Retinal pigment epithelial cell (primary cell): ENCODE results near the gene ELMO1.

Experiments
- DNase-seq: peaks from one replicate; pipeline ENCODE4 v3.0.0-alpha.2; 2010; ENCODE audit warnings: low read depth
- H3K4me3 ChIP-seq: 2 replicates; pipeline ENCODE4 v1.5.1; 2011; ENCODE audit warnings: mild to moderate bottlenecking, low read length, control low read depth, moderate library complexity
- TF ChIP-seq, protein P1 (sequence below): conservative IDR thresholded peaks from 2 replicates; pipeline ENCODE4 v1.5.1; 2011; ENCODE audit warnings: low read depth, low read length, control low read depth, inconsistent platforms

Gene ELMO1

DNA sequence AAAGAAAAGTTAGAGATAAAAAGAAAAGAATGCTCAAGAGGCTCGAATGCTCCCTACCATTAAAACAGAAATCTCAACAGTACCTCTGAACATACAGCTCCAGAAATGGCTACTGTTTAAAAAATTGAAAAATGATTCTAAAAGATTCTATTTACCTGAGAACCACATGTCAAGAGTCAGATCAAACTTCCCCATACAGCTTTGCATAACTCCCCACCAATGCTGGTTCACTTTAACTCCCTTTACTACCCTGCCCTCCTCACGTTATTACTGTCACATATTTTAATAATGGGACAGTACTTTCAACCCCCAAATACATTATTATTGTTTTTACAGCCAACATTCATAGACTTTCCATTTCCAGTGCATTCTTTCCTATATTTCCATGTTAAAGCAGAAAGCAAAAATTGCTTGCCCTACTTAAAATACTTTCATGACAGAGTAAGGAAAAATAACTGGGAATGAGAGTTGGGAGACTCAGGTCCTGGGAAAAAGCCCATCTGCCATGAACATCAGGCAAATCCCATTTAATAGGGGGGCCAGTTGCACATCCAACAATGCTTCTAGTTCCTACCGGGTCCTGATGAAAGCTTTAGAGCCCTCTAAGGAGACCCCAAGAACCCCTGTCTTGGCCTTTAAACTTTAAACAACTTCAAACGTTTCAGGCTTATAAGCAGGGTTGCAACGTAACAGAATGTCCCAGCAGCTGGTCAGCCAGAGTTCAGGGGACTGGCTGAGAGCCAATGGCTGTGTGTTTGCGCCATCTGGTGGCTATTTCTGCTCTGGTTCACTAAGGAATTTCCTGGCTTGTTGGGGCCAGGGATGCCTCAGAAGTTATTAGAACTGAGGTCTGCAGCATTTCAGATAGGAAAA is 247.4 kb downstream of the ELMO1 start:
- DNase-seq, result peak; percentile 31
- TF ChIP-seq, protein P1, sequence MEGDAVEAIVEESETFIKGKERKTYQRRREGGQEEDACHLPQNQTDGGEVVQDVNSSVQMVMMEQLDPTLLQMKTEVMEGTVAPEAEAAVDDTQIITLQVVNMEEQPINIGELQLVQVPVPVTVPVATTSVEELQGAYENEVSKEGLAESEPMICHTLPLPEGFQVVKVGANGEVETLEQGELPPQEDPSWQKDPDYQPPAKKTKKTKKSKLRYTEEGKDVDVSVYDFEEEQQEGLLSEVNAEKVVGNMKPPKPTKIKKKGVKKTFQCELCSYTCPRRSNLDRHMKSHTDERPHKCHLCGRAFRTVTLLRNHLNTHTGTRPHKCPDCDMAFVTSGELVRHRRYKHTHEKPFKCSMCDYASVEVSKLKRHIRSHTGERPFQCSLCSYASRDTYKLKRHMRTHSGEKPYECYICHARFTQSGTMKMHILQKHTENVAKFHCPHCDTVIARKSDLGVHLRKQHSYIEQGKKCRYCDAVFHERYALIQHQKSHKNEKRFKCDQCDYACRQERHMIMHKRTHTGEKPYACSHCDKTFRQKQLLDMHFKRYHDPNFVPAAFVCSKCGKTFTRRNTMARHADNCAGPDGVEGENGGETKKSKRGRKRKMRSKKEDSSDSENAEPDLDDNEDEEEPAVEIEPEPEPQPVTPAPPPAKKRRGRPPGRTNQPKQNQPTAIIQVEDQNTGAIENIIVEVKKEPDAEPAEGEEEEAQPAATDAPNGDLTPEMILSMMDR, result peak; percentile 85
- H3K4me3 ChIP-seq, result no peak overlapping the region

DNA sequence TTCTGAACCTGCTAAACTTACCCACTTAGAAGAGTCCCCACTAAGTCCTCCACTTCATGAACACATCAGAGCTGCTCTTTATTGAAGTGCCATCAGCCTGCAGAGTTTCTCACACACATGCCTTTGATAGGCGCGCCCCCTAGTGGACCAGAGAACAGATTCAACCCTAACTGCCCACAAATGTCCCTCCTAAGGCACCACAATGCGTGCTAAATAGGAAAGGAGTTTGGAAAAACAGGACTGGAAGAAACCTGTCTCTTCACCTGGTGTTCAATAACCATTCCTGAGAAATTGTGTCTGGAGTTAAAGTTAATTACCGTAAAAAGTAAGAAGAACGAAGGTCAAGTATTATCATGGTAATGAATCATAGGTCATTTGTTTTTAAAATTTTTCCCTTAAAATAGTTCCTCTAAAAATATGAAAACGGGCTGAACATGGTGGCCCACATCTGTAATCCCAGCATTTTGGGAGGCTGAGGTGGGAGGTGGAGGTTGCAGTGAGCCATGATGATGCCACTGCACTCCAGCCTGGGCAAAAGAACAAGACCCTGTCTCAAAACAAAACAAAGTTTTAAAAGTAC is 249.7 kb downstream of the ELMO1 start:
- no peak overlapping the region for H3K4me3 ChIP-seq
- TF ChIP-seq, protein P1, result peak; percentile 94
- DNase-seq, result peak; percentile 20

DNA sequence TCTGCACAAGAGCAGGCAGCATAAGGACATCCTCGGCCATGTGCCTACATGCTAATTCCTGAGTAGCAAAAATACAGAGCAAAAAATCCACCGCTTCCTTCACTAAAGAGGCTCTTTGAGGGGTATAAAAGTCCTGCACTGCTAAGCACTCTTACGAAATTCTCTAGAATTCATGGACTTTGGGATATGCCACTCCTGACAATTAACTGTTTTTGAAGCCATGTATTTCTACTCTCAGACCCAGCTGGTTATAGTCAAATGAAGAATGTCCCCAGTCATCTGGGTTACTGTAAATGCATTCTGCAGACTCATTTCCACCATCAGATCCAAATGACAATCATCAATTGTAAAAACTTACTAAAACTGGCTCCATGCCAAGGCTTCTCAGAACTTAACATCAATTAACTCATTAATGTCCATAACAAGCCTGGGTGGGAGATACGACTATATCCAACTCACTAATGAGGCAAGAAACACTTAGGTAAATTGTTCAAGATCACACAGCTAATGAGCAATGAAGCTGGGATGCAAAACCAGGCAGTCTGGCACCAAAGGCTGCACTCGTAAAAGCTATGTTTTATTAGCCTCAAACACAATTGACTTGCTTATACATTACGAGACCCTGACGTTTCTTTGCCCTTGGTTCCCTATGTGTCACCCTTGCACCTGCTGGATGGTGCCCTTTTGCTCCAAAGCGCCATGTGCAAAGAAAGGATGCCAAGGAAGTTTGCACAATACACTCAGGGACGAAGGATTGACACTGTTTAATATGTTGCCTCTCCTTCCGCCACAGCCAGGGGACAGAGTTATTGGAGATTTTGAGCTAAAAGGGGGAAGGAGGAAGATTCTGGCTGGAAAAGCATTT is 250.4 kb downstream of the ELMO1 start:
- H3K4me3 ChIP-seq, result no peak overlapping the region
- no peak for DNase-seq
- TF ChIP-seq, protein P1, result no peak

DNA sequence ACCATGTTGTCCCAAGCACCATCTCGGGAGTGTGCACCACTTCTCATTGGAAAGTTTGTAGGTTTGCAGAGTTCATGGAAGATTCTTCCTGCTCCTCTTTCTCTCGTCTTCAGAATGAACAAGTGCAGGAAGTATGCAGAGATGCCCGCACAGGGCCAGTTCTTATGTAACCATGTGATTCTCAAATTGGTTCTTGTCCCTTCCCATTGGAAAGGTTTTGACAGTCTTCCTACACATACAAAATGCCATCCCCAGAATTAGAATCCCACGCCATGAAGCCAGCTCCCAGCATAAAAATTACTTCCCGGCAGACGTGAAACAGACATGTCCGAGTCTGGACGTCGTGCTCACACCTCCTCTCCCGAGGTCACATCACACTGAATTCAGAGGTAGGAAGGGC is 251.6 kb downstream of the ELMO1 start:
- TF ChIP-seq, protein P1, result no peak
- no peak for DNase-seq
- H3K4me3 ChIP-seq, result no peak overlapping the region

DNA sequence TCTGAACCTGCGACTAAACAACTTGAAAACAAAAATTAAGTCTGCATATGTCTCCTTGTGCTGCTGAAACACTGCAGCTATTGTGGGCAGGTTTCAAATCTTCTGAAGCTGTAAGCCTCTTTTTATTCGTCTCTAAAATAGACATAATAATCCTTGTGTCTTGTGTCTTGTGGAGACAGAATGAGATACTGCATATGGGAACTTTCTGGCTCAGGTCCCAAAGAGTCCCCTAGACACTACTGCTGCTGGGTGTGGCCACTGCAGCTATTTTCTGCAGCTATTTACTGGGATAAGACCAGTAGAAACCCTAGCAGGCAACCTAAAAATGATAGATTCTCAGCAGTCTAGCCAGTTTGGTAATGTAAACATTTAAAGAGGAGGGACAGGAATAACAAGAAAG is 252.0 kb downstream of the ELMO1 start:
- no peak overlapping the region for H3K4me3 ChIP-seq
- TF ChIP-seq, protein P1, result no peak
- no peak for DNase-seq

DNA sequence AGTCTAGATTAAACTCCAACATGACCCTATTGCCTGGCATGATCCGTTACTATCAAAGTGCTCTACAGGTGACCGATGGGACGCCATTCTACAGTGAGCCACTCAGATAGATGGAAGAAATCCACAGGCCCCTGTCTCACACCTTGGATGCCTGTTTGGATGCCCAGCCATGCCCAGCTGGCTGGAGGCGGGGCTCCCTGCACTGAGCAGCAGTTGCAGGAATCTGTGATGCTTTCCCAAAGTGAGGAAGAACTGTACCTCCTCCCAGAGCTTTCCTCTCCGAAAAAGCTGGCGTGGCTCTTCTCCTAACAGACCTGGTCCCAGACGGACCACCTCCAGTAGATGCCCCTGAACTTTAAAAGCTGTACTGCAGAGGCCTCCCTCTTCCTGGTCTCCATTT is 253.3 kb downstream of the ELMO1 start:
- DNase-seq, result no peak
- TF ChIP-seq, protein P1, result no peak
- H3K4me3 ChIP-seq, result no peak overlapping the region
